GM18519 (cell line): ENCODE results near the gene GRID2.

Source experiments
- ATAC-seq: cut with Tn5 transposase; IDR thresholded peaks from one replicate; pipeline ENCODE4 v1.9.1; 2021; ENCODE audit warnings: mild to moderate bottlenecking, moderate library complexity; ENCODE audit not compliant: unreplicated experiment, low FRiP score

GRID2 gene

DNA sequence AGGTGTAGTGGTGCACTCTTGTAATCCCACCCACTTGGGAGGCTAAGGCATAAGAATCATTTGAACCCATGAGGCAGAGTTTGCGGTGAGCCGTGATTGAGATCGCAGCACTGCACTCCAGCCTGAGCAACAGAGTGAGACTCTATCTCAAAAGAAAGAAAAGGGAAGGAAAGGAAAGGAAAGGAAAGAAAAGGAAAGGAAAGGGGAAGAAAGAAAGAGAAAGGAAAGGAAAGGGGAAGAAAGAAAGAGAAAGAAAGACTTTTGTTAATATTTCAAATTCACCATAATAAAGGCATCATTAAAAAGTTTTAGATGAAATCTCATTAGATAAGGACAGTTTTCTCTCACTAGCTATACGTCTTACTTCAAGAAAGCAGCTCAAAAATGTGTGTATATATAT lies 864.3 kb downstream of the GRID2 start:
- no peak for ATAC-seq

DNA sequence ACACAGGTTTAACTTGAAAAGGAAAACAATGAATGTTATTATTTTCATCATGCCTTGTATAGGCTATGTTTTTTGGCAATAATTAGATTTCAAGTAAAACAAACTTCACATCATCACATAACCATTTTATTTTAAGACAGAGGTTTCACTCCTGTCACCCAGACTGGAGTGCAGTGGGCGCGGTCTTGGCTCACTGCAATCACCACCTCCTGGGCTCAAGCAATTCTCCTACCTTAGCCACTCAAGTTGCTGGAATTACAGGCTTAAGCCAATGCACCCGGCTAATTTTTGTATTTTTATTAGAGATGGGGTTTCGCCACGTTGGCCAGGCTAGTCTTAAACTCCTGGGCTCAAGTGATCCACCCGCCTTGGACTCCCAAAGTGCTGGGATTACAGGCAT lies 866.2 kb downstream of the GRID2 start:
- ATAC-seq, result no peak

DNA sequence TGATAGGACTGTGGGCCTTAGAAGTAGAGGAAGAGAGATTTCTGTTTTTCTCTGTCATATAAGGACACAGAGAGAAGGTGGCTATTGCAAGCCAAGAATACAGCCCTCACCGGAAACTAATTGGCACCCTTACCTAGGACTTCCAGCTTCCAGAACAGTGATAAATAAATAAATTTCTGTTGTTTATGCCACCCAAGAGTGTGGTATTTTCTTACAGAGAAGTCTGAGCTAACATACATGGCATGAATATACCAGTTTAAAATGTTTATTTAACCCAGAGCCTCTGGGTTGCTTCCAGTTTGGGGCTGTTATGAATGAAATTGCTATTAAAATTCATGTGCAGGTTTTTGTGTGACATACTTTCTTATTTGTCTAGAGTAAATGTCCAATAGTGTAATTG lies 870.8 kb downstream of the GRID2 start:
- no peak for ATAC-seq

DNA sequence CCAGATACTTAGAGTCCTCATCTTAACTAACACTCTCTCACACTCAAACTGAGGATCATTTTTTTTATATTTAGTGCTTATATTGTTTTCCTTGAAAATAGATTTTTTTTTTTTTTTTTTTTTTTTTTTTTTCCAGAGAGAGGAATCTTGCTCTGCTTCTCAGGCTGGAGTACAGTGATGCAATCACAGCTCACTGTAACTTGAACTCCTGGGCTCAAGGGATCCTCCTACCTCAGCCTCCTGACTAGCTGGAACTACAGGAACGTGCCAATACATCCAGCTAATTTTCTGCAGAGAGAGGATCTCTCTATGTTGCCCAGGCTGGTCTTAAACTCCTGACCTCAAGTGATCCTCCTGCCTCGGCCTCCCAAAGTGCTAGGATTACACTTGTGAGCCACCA lies 874.5 kb downstream of the GRID2 start:
- no peak for ATAC-seq

DNA sequence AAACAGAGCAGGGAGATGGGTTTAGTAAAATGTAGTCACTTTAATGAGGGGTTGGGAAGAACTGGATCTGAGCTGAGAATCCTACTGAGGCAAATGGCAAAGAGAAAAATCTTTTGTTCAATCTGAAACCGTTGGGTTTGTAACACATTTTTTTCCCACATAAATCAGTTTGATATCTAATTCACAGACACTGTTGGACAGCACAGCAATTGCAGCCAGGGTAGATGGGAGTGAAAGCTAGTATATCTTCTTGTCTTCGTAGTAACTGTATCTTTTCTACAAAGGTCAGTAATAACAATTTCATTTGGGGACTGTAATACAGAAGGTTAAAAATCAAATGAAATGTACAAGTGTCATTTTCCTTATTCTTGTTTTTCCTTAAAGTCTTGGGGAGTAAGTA lies 875.3 kb downstream of the GRID2 start:
- no peak for ATAC-seq

DNA sequence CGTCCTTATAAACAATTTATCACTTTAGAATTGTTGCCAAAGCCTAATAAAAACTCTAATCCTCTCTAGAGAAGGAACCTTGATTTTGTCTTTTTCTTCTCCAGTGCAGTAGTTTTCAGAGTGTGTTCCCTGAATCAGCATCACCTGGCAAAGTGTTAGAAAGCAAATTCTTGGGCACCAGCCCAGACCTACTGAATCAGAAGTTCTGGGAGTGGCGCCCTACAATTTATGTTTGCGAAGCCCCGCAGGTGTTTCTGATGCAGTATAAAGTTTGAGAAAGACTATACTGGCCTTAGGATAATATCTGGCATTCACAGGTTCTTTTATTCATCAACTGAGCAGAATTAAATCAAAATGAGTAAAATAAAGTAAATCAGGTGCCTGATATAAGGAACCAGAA lies 879.0 kb downstream of the GRID2 start:
- no peak for ATAC-seq

DNA sequence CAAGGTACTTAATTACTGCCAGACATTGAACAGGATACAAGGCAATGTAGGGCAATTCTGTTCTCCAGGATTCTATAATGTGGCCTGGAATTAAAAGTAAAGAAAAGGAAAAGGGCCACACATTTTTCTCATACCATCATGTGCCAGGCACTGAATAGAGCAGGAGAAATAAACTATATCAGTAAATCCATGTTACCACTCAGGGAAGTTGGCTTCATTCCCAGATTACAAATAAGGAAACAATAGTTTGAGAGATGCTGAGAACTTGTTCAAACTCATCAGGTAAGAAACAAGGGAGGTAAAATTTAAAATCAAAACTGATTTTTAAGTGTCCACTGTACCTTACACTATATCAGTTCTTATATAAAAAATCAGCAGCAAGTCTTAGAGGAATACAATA lies 879.8 kb downstream of the GRID2 start:
- ATAC-seq, result no peak

DNA sequence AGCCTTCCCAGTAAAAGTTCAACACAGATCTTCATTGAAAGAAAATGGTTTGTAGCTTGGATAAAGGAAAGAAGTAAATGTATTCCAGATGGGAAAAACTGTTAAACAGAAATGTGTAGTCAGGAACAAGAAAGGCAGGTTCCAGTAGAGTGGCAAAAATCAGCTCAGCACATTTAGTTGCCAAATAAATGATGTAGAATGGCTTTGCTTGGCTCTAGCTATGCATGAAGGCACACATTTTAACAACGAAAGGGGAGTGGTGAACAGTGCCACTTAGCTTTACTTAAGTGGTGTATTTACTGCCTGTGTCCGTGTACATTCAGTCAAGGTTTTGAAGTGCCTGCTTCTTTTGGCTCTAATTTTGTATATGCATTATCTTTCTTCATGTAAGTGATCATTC lies 880.3 kb downstream of the GRID2 start:
- no peak for ATAC-seq

DNA sequence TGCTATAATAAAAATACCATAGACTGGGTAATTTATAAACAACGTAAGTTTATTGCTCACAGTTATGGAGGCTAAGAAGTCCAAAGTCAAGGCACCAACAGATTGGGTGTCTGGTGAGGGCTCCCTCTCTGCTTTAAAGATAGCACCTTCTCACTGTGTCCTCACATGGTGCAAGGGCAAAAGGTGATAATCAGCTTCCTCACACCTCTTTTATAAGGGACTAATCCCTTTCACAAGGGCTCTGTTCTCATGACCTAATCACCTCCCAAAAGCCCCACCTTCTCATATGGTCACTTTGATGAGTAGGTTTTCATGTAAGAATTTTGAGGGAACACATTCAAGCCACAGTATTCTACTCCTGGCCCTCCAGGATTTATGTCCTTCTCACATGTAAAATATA lies 883.1 kb downstream of the GRID2 start:
- no peak for ATAC-seq

DNA sequence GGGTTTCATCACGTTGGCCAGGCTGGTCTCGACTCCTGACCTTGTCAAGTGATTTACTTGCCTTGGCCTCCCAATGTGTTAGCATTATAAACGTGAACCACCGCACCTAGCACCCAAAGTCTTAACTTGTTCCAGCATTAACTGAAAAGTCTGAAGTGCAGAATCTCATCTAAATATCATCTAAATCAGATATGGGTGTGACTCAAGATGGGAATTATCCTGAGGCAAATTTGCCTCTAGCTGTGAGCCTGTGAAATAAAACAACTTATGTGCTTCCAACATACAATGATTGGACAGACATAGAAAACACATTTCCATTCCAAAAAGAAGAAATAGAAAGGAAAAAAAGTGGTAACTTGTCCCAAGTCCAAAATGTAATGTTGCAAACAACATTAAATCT lies 883.7 kb downstream of the GRID2 start:
- no peak for ATAC-seq

DNA sequence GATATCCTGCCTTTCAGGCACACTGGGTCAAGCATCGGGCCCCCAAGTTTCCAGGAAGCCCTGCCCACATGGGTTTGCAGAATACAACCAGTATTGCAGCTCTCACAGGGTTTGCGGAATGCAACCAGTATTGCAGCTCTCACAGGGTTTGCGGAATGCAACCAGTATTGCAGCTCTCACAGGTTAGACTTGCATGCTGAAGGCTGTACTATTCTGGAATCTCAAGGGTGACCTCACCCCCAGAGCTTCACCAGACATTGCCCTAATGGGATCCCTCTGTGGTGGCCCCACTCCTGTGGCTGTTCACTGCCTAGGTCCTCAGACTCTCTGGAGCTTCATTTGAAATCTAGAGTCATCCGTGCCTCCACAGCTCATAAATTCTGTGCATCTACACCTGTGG lies 884.1 kb downstream of the GRID2 start:
- no peak for ATAC-seq

DNA sequence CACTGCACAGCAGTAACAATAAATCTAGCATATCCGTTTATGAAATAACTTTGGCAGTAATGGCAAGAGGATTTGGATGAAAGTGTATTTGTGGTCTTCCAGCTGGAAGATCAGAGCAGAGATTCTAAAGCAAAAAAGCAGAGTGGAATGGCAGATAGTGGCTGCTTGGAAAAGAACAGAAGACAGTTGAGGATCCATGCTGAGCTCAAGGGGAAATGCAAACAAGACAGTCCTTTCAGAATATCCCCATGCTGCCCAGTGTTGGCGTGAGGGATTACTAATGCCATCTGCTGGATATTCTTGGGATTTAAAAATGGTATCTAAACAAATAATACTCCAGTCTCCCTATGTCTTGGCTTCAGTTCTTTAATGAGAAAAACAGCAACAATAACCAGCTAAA lies 895.7 kb downstream of the GRID2 start:
- ATAC-seq, result no peak

DNA sequence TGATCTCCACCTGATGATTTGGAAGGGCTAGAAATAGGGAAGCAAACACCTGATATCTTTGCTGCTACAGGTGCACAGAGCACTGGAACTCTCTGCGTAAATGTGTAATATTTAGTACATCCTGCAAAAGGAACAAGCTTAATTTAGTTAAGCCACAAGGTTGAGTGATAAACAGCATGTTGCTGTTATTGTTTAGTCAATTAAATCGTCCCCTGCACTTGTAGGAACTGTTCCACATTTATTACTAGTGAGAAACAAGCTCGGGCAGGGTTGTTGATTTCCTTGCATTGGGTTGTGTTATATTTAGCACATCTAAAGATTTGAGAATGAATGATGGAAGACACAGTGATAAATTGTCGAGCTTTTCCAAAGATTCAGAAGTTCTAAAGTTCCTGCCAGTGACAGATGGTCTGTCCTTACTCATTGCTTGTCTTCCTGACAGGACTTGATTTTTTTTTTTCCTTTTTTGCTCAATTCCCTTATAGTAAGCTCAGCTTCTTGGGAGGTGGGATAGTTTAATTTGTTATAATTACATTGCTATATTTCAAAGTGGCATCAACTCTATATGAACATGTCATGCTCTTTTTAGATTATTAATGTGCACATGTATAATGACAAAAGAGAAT lies 897.8 kb downstream of the GRID2 start:
- ATAC-seq, result no peak

DNA sequence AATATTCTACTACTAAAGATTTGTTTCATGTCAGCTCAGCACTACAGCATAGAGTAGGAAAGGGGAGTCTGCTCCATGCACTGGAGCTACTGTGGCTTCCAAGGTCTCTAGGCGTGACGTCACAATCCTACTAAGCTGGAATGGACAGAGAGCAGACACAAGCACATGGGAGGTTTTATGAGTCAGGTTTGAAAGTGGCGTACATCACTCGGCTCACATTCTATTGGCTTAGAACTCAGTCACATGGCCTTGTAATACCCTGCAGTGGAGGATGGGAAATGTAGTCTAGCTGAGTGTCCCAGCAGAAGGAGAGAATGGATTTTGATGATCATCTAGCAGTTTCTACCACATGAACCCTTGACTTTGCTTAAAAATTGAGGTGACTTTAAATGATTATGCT lies 899.9 kb downstream of the GRID2 start:
- ATAC-seq, result no peak

DNA sequence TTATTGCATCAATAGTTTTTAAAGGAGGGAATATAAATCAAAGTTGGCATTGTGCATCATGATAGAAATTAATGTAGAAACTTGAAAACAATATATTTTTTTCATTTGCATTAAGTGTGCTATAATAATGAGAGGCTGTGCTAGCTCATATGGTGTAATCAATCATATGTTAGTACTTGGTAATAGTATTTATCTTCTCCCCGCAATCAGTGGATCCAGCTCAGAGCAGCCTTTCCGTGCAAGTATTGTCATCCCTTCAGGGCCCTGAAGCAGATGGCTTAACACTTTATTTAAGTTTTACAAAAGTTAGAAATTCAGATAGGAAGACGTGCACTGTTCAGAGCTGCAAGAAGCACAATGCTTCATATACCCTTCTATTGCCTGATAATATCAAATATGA lies 908.5 kb downstream of the GRID2 start:
- ATAC-seq, result no peak

DNA sequence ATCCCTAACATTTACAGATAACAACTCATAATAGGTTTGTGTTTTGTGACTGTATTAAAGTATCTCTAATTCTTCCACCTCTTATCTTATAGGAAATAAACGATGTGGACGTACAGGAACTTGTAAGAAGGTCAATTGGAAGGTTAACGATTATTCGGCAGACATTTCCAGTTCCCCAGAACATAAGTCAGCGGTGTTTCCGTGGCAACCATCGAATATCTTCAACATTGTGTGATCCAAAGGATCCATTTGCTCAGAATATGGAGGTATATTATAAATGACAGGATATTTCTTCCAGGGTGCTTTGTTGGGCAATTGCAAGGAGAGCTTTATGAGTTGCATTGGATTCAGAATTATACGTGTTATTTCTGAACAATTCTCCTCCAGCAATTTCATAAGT lies 912.9 kb downstream of the GRID2 start:
- ATAC-seq, result no peak

DNA sequence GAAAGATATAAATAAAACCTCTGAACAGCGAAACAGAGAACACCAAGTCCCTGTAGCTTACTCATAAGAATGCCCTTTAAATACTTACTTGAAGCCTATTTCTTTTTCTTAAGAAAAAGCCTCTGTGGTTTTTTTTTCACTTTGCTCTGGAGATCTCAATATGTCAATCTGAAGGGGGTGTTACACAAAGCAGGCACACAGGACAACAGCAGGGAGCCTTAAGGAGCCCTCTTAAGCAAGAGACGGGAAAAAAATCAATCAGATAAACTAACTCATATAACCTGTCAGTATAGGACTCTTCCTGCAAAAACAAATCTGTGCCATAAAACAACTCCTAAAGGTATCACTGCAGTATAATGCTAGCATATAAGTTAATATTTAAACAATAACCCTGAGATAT lies 913.7 kb downstream of the GRID2 start:
- ATAC-seq, result no peak

DNA sequence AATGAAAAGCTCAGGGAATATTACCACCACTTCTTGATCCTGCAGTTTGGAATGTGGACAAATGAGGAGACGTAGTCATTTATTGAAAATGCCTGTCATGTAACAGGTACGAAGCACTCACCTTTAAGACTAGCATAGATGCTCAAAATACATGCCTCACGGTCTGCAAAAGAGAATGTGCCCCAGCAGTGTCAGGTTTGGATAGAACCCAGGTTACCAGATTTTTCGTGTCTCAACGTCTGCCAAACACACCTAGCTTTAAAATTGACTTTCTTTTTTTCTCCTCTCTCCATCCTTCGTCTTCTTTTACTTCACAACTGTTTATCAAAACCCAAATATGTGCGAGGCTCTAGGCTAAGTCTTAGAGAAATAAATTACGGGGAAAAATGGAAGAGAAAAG lies 918.0 kb downstream of the GRID2 start:
- ATAC-seq, result no peak

DNA sequence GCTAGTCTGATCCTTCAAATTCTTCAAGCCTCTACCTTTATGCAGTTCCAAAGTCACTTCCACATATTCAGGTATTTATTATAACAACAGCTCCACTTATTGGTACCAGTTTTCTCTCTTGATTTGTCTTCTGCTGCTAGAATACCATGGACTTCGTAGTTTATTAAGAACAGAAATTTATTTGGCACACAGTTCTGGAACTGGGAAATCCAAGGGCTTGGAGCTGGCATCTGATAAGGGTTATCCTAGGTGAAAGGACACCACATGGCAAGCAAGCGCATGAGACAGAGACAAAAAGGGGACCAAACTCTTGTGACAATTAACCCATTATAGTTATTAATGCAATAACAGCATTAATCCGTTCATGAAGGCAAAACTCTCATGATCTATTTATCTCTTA lies 924.3 kb downstream of the GRID2 start:
- no peak for ATAC-seq

DNA sequence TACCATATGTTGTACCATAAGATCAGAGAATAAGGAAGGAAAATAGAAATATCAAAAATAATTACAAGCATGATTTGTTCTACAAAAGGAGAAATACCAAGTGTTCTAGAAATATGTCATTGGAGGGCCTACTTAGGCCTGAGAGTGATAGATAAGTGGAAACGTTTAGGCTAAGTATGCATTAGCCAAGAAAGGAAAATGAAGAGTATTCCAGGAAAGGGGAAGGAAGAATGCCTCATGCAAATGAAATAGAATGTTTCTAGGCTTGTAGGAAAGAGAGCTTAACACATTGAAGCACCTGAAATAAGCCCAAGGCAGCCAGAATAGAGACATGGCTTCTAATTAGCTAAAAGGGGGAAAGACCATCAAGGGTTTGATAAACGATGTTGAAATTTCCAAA lies 929.1 kb downstream of the GRID2 start:
- no peak for ATAC-seq

DNA sequence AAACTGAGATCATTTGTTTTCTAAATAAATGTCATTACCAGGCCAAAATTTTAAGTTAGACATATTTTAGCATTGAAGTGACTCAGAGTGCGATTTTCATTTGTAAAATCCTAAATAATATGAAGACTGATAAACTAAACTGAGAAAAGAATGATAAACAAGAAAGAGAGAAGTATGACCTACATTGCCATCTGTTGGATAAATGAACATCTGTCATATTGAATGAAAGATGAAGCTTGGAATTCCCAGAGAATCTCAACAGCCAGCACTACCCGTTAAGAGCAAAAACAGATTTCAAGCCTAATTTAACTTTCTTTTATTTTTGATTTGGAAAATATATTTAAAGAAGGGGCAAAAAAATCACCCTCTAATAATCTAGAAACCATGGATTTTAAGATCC lies 933.8 kb downstream of the GRID2 start:
- no peak for ATAC-seq

DNA sequence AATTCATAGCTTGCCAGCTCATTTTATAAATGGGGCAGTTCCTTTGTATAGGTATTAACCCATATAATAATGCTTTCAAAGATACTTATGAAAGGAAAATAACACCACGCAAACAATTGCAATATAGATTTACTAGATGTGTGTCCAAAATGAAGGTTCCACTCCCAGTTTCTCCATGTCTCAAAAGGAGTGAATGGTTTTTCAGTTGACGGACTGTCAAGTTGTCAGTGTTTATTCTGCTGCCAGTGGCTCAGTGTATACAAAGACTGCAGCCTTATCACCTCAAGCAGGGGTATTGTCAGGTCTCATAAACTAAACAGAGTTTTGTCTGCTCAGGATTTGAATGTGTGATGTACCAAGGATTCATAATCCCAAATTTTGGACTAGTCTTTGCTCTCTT lies 939.5 kb downstream of the GRID2 start:
- no peak for ATAC-seq

DNA sequence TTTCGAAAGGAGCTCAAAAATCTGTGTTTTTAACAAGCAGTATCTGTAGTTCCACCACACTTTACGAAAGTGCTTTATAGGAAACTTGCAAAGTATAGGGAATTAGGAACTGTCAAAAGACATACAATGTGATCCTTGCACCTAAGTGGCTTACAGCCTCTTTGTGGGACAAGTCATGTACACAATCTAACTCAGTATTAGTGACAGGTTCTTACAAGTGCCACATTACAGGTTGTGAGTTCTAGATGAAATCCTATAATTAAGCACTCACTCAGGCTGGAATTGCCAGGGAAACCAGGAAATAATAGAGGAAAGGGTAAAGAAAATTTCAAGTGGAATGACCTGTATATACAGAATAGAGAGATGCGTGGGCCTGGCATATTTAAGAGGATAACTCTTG lies 957.4 kb downstream of the GRID2 start:
- no peak for ATAC-seq
